ENCODE results near the gene KDM8. TPM values are rescaled to one million over a fixed set of nuclear protein-coding genes. Genes with fewer than 3 reads are reported as not detected.

Gene KDM8
- total and polyA plus RNA-seq, 4 donors, result 2.6 to 7.0 (median 4.7) TPM

GRCh38 chr16:27217256-27217655 lies 13.9 kb downstream of the KDM8 start:
- Histone ChIP-seq H3K9ac (ENCODE audit: insufficient read depth in 1 of 2, low read length in 2 of 2) (no peak overlapping the region), H3K9me3 (ENCODE audit: control insufficient read depth in 4 of 4, insufficient read depth in 3 of 4, low read length in 3 of 4) (no peaks in the 10 kb centered on the region), H3K27ac (ENCODE audit: low read depth in 1 of 2, low read length in 1 of 2) (no peak overlapping the region), H3K4me3 (no peak overlapping the region), H3K36me3 (ENCODE audit: control insufficient read depth in 4 of 4, insufficient read depth in 4 of 4, low read length in 4 of 4) (peaks cover 0 to 22% (median 11%) of the 10 kb centered on the region in 4 donors), H3K27me3 (ENCODE audit: control insufficient read depth in 3 of 3, insufficient read depth in 3 of 3, low read length in 2 of 3) (no peaks in the 10 kb centered on the region), H3K4me1 (ENCODE audit: control insufficient read depth in 5 of 5, insufficient read depth in 5 of 5, low read length in 5 of 5) (peaks cover 0 to 6% (median 0%) of the 10 kb centered on the region in 5 donors)
- ATAC-seq (ENCODE audit: insufficient read depth, low FRiP score) (no peak), DNase-seq (no peak)
- no peak for TF ChIP-seq CTCF (IDR thresholded peaks at IDR 0.05; ENCODE audit: control extremely low read depth, extremely low read depth)
- WGBS, 2 donors, result 83 to 87% methylated on average over 10 of the region's 10 CpGs

GRCh38 chr16:27218756-27219155 lies 15.4 kb downstream of the KDM8 start:
- no peak overlapping the region for H3K9ac ChIP-seq (ENCODE audit: insufficient read depth in 1 of 2, low read length in 2 of 2)
- ATAC-seq (ENCODE audit: insufficient read depth, low FRiP score) (no peak), DNase-seq (no peak)
- no peak overlapping the region for H3K4me3 ChIP-seq
- no peak overlapping the region for H3K27ac ChIP-seq (ENCODE audit: low read depth in 1 of 2, low read length in 1 of 2)
- H3K36me3 ChIP-seq (ENCODE audit: control insufficient read depth in 4 of 4, insufficient read depth in 4 of 4, low read length in 4 of 4), result peaks cover 0 to 26% (median 9%) of the 10 kb centered on the region in 4 donors
- WGBS, 2 donors, result 97 to 99% methylated on average over 9 of the region's 9 CpGs
- peaks cover 0 to 20% (median 4%) of the 10 kb centered on the region in 5 donors for H3K4me1 ChIP-seq (ENCODE audit: control insufficient read depth in 5 of 5, insufficient read depth in 5 of 5, low read length in 5 of 5)
- H3K27me3 ChIP-seq (ENCODE audit: control insufficient read depth in 3 of 3, insufficient read depth in 3 of 3, low read length in 2 of 3), result no peaks in the 10 kb centered on the region
- no peaks in the 10 kb centered on the region for H3K9me3 ChIP-seq (ENCODE audit: control insufficient read depth in 4 of 4, insufficient read depth in 3 of 4, low read length in 3 of 4)
- no peak for TF ChIP-seq CTCF (IDR thresholded peaks at IDR 0.05; ENCODE audit: control extremely low read depth, extremely low read depth)

GRCh38 chr16:27219161-27219560 lies 15.8 kb downstream of the KDM8 start:
- no peak overlapping the region for H3K9ac ChIP-seq (ENCODE audit: insufficient read depth in 1 of 2, low read length in 2 of 2)
- no peak overlapping the region for H3K4me3 ChIP-seq
- no peak for ATAC-seq (ENCODE audit: insufficient read depth, low FRiP score)
- H3K27me3 ChIP-seq (ENCODE audit: control insufficient read depth in 3 of 3, insufficient read depth in 3 of 3, low read length in 2 of 3), result no peaks in the 10 kb centered on the region
- DNase-seq, result no peak
- peaks cover 0 to 22% (median 4%) of the 10 kb centered on the region in 5 donors for H3K4me1 ChIP-seq (ENCODE audit: control insufficient read depth in 5 of 5, insufficient read depth in 5 of 5, low read length in 5 of 5)
- no peak overlapping the region for H3K27ac ChIP-seq (ENCODE audit: low read depth in 1 of 2, low read length in 1 of 2)
- no peak for TF ChIP-seq CTCF (IDR thresholded peaks at IDR 0.05; ENCODE audit: control extremely low read depth, extremely low read depth)
- no peaks in the 10 kb centered on the region for H3K9me3 ChIP-seq (ENCODE audit: control insufficient read depth in 4 of 4, insufficient read depth in 3 of 4, low read length in 3 of 4)
- WGBS, 2 donors, result 91 to 92% methylated on average over 10 of the region's 10 CpGs
- peaks cover 0 to 30% (median 9%) of the 10 kb centered on the region in 4 donors for H3K36me3 ChIP-seq (ENCODE audit: control insufficient read depth in 4 of 4, insufficient read depth in 4 of 4, low read length in 4 of 4)

- peaks cover 0 to 22% (median 4%) of the 10 kb centered on the region in 5 donors for H3K4me1 ChIP-seq (ENCODE audit: control insufficient read depth in 5 of 5, insufficient read depth in 5 of 5, low read length in 5 of 5)
- no peak for DNase-seq
- H3K4me3 ChIP-seq, result no peak overlapping the region
- 92 to 95% methylated on average over 9 of the region's 9 CpGs for WGBS, 2 donors
- H3K9ac ChIP-seq (ENCODE audit: insufficient read depth in 1 of 2, low read length in 2 of 2), result no peak overlapping the region
- no peak for ATAC-seq (ENCODE audit: insufficient read depth, low FRiP score)
- no peak overlapping the region for H3K27ac ChIP-seq (ENCODE audit: low read depth in 1 of 2, low read length in 1 of 2)
- TF ChIP-seq CTCF (IDR thresholded peaks at IDR 0.05; ENCODE audit: control extremely low read depth, extremely low read depth), result no peak
- peaks cover 0 to 35% (median 7%) of the 10 kb centered on the region in 4 donors for H3K36me3 ChIP-seq (ENCODE audit: control insufficient read depth in 4 of 4, insufficient read depth in 4 of 4, low read length in 4 of 4)
- no peaks in the 10 kb centered on the region for H3K27me3 ChIP-seq (ENCODE audit: control insufficient read depth in 3 of 3, insufficient read depth in 3 of 3, low read length in 2 of 3)
- H3K9me3 ChIP-seq (ENCODE audit: control insufficient read depth in 4 of 4, insufficient read depth in 3 of 4, low read length in 3 of 4), result no peaks in the 10 kb centered on the region
Measured at GRCh38 chr16:27220120-27220519, 16.8 kb downstream of the KDM8 start.
